Trophoblast cell (in vitro differentiated cells and primary cell): ENCODE measurements around the gene SEMA4A.
"Not testable (repeated sequence)": the region's sequence is repeated elsewhere in the genome, so short reads cannot be mapped to it uniquely, and the experiment has no call there.

Experiments used
- DNase-seq, 2 donors: peaks; one replicate each; pipeline ENCODE4 v3.0.0-alpha.2; 2016
- H2AFZ ChIP-seq: 2 replicates; pipeline ENCODE4 v1.6.1; 2013; ENCODE audit warnings: low read length, moderate library complexity, mild to moderate bottlenecking; ENCODE audit not compliant: insufficient read depth, poor library complexity
- H2AK5ac ChIP-seq: 2 replicates; pipeline ENCODE4 v1.6.1; 2013; ENCODE audit warnings: mild to moderate bottlenecking, low read length
- H2BK120ac ChIP-seq: 2 replicates; pipeline ENCODE4 v1.6.1; 2013; ENCODE audit warnings: low read length, mild to moderate bottlenecking, moderate library complexity; ENCODE audit not compliant: insufficient read depth, poor library complexity
- H2BK12ac ChIP-seq: 2 replicates; pipeline ENCODE4 v1.6.1; 2013; ENCODE audit warnings: mild to moderate bottlenecking, low read length, moderate library complexity
- H2BK5ac ChIP-seq: 2 replicates; pipeline ENCODE4 v1.6.1; 2013; ENCODE audit warnings: low read length, low read depth, moderate library complexity, mild to moderate bottlenecking; ENCODE audit not compliant: poor library complexity
- H3K14ac ChIP-seq: 2 replicates; pipeline ENCODE4 v1.6.1; 2013; ENCODE audit warnings: mild to moderate bottlenecking, low read length
- H3K18ac ChIP-seq: 2 replicates; pipeline ENCODE4 v1.6.1; 2013; ENCODE audit warnings: mild to moderate bottlenecking, low read length
- H3K23ac ChIP-seq: 2 replicates; pipeline ENCODE4 v1.6.1; 2013; ENCODE audit warnings: low read length
- H3K27ac ChIP-seq: 2 replicates; pipeline ENCODE4 v1.5.1; 2013; ENCODE audit warnings: low read depth, mild to moderate bottlenecking, inconsistent platforms, low read length, moderate library complexity
- H3K27me3 ChIP-seq: 2 replicates; pipeline ENCODE4 v1.6.1; 2013; ENCODE audit warnings: inconsistent platforms, mild to moderate bottlenecking, low read length, moderate library complexity; ENCODE audit not compliant: insufficient read depth
- H3K36me3 ChIP-seq, 2 experiments: 1 replicate in 1 of 2; 2 replicates in 1 of 2; pipeline ENCODE4 v1.6.1; 2013; ENCODE audit warnings: low read length in 2 of 2, mild to moderate bottlenecking in 2 of 2, moderate library complexity in 1 of 2; ENCODE audit not compliant: insufficient read depth in 2 of 2, control insufficient read depth in 1 of 2
- H3K4ac ChIP-seq: 2 replicates; pipeline ENCODE4 v1.6.1; 2013; ENCODE audit warnings: low read depth, mild to moderate bottlenecking, low read length, moderate library complexity
- H3K4me1 ChIP-seq, 2 experiments: 1 replicate in 1 of 2; 2 replicates in 1 of 2; pipeline ENCODE4 v1.6.1; 2013; ENCODE audit warnings: low read length in 2 of 2, mild to moderate bottlenecking in 2 of 2, moderate library complexity in 1 of 2; ENCODE audit not compliant: insufficient read depth in 2 of 2, control insufficient read depth in 1 of 2
- H3K4me2 ChIP-seq: 2 replicates; pipeline ENCODE4 v1.6.1; 2013; ENCODE audit warnings: inconsistent platforms, mild to moderate bottlenecking, low read length, moderate library complexity
- H3K4me3 ChIP-seq: 2 replicates; pipeline ENCODE4 v1.5.1; 2013; ENCODE audit warnings: mild to moderate bottlenecking, low read depth, low read length, inconsistent platforms
- H3K79me1 ChIP-seq: one replicate; pipeline ENCODE4 v1.6.1; 2013; ENCODE audit warnings: low read length
- H3K79me2 ChIP-seq: 2 replicates; pipeline ENCODE4 v1.6.1; 2013; ENCODE audit warnings: low read length, mild to moderate bottlenecking; ENCODE audit not compliant: control insufficient read depth, insufficient read depth, poor library complexity
- H3K9ac ChIP-seq: 2 replicates; pipeline ENCODE4 v1.6.1; 2013; ENCODE audit warnings: mild to moderate bottlenecking, low read length
- H3K9me3 ChIP-seq: 2 replicates; pipeline ENCODE4 v1.6.1; 2013; ENCODE audit warnings: low read depth, mild to moderate bottlenecking, control low read depth, inconsistent platforms, low read length; ENCODE audit not compliant: insufficient read depth
- H4K12ac ChIP-seq: 2 replicates; pipeline ENCODE4 v1.6.1; 2013; ENCODE audit warnings: low read depth, mild to moderate bottlenecking, low read length, moderate library complexity
- H4K8ac ChIP-seq: 2 replicates; pipeline ENCODE4 v1.6.1; 2013; ENCODE audit warnings: low read depth, mild to moderate bottlenecking, low read length, moderate library complexity
- H4K91ac ChIP-seq: one replicate; pipeline ENCODE4 v1.6.1; 2013; ENCODE audit warnings: low read depth, mild to moderate bottlenecking, low read length, moderate library complexity
- WGBS: extraction: QIAGEN DNeasy Blood & Tissue Kit; methylation state at CpG from one replicate; pipeline ENCODE4 v1.1.7; 2013; ENCODE audit warnings: missing lambda C conversion rate; ENCODE audit not compliant: insufficient read length, insufficient coverage; ENCODE audit errors: extremely low coverage; 5-methylcytosine and 5-hydroxymethylcytosine counted together

The SEMA4A gene

DNA sequence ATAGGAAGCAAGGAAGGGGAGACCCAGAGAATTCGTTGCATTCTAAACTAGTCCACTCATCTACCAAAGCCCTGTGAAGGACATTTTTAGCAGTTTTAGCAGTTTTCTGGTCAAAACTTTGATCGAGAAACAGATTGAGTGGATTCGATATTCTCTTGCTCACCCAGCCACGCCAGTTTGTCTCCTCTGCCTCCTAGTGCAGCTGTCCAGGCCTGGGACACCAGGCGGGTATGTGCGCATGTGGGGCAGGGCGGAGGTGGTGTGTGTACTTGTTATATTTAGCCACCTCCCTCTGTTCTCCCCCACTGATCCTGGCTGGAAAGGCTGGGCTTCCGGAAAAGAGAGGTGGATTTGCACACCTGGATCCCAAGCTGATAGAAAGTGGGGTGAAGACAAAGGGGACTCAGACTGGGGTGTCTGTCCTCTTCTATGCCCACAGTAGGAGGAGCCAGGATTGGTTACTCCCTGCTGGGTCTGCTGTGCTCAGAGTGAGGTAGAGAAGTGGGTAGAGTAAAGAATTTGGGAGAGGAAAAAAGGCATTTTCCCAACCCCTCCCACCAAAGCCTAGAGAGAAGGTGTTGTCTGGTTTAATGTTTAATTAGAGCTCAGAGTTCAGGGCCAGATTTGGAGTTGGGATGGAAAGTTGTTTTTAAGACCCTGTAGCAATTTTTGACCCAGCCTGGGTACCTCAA, 35.1 kb upstream of the SEMA4A start:
- Histone ChIP-seq H3K4me3 (no peak overlapping the region), H2AK5ac (peak overlapping the region; percentile 21), H3K4ac (peak overlapping the region; percentile 41), H2BK5ac (peak overlapping the region; percentile 51), H3K79me2 (peaks cover 45% of the 10 kb centered on the region), H4K91ac (peak overlapping the region; percentile 67), H3K23ac (peak overlapping the region; percentile 22), H4K8ac (peak overlapping the region; percentile 27), H3K18ac (peak overlapping the region; percentile 86), H3K79me1 (peaks cover 54% of the 10 kb centered on the region), H2BK12ac (peak overlapping the region; percentile 43), H2AFZ (no peak overlapping the region), H3K9me3 (no peaks in the 10 kb centered on the region), H2BK120ac (peak overlapping the region; percentile 54), H3K27ac (peak overlapping the region; percentile 91), H3K36me3 (peaks cover 0 to 10% of the 10 kb centered on the region in 2 experiments), H3K4me2 (peak overlapping the region; percentile 36), H3K27me3 (no peaks in the 10 kb centered on the region), H4K12ac (no peak overlapping the region), H3K4me1 (peaks cover 50 to 56% of the 10 kb centered on the region in 2 experiments), H3K14ac (peak overlapping the region; percentile 78), H3K9ac (no peak overlapping the region)
- DNase-seq = peak; percentile 28 to 51
- whole genome bisulfite sequencing = no CpG with 5 or more reads among the region's 8 CpGs

DNA sequence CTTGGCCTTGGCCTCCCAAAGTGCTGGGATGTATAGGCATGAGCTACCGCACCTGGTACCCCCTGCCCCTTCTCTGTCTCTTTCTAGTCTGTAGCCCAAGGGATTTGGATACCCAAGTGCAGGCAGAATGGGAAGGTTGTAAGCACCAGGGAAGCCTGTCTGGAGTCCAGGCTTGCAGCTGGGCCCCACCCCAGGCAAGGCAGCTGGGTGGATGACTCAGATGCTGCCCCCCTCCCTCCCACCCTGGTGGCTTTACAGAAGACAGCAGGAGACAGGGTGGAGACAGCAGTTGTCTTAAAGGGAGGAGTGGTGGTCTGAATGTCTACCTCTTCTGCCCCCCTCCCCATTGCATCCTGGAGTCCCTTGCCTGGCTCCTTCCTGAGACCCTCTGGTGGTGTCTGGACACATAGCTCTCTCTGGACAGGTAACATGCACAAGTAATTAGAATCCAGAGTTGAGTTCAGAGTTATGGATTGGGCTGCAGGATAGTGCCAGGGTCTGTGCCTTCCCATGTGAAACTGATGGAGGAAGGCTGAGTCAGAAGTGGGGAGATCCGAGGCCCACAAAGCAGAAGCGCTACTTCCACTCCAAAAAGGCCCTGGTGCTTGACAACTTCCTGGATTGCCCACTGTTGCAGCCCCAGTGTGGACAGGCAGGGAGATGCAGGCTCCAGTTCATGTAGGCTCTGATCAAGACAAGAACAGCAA, 33.7 kb upstream of the SEMA4A start:
- Histone ChIP-seq H3K4me1 (peaks cover 52 to 58% of the 10 kb centered on the region in 2 experiments), H3K27me3 (no peaks in the 10 kb centered on the region), H2BK5ac (peak overlapping the region; percentile 73), H4K12ac (no peak overlapping the region), H3K36me3 (peaks cover 0 to 12% of the 10 kb centered on the region in 2 experiments), H3K27ac (peak overlapping the region; percentile 82), H3K4me3 (no peak overlapping the region), H4K8ac (peak overlapping the region; percentile 21), H3K9ac (no peak overlapping the region), H3K4ac (peak overlapping the region; percentile 62), H3K9me3 (no peaks in the 10 kb centered on the region), H3K79me1 (peaks cover 61% of the 10 kb centered on the region), H4K91ac (peak overlapping the region; percentile 22), H3K23ac (no peak overlapping the region), H2AK5ac (no peak overlapping the region), H2BK12ac (peak overlapping the region; percentile 53), H3K18ac (peak overlapping the region; percentile 58), H2BK120ac (peak overlapping the region; percentile 3), H3K4me2 (peak overlapping the region; percentile 33), H3K79me2 (peaks cover 51% of the 10 kb centered on the region), H2AFZ (no peak overlapping the region), H3K14ac (no peak overlapping the region)
- WGBS = no CpG with 5 or more reads among the region's 3 CpGs
- DNase-seq = peak; percentile 41 to 49

DNA sequence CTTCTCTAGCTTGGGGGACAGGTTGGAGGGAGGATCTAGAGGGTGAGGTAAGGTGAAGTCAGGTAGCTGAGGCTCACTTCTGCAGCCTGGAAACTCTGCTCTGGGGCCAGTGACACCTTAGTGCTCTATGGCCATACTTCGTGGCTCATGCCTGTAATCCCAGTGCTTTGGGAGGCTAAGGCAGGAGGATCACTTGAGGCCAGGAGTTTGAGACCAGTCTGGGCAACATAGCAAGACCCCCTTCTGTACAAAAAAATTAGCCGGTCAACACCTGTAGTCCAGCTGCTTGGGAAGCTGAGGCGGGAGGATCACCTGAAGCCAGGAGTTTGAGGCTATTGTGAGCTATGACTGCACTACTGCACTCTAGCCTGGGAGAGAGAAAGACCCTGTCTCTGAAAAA, 33.1 kb upstream of the SEMA4A start:
- no peaks in the 10 kb centered on the region for H3K9me3 ChIP-seq
- H2AFZ ChIP-seq = no peak overlapping the region
- peaks cover 51% of the 10 kb centered on the region for H3K79me2 ChIP-seq
- H3K79me1 ChIP-seq = peaks cover 60% of the 10 kb centered on the region
- peaks cover 3 to 13% of the 10 kb centered on the region in 2 experiments for H3K36me3 ChIP-seq
- H3K4ac ChIP-seq = peak overlapping the region; percentile 60
- no peak overlapping the region for H3K14ac ChIP-seq
- H2AK5ac ChIP-seq = no peak overlapping the region
- H4K91ac ChIP-seq = peak overlapping the region; percentile 40
- H3K9ac ChIP-seq = no peak overlapping the region
- peak overlapping the region; percentile 82 for H3K27ac ChIP-seq
- peaks cover 58 to 64% of the 10 kb centered on the region in 2 experiments for H3K4me1 ChIP-seq
- peak overlapping the region; percentile 21 for H4K8ac ChIP-seq
- H3K4me3 ChIP-seq = no peak overlapping the region
- peak overlapping the region; percentile 3 for H2BK120ac ChIP-seq
- H3K18ac ChIP-seq = peak overlapping the region; percentile 58
- H2BK12ac ChIP-seq = peak overlapping the region; percentile 19
- WGBS = no CpG with 5 or more reads among the region's 3 CpGs
- H3K27me3 ChIP-seq = no peaks in the 10 kb centered on the region
- H4K12ac ChIP-seq = no peak overlapping the region
- H2BK5ac ChIP-seq = peak overlapping the region; percentile 52
- no peak for DNase-seq
- no peak overlapping the region for H3K4me2 ChIP-seq
- H3K23ac ChIP-seq = no peak overlapping the region

DNA sequence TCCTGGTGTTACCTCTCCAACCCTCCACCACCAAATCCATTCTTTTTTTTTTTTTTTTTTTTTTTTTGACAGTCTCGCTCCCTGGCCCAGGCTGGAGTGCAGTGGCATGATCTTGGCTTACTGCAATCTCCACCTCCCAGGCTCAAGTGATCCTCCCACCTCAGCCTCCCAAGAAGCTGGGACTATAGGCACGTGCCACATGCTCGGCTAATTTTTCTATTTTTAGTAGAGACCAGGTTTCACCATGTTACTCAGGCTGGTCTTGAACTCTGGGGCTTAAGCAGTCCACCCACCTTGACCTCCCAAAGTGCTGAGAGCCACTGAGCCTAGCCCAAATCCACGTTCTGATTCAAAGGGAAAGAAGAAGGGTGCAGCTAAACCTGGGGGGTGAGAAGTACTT, 32.4 kb upstream of the SEMA4A start:
- peak overlapping the region; percentile 82 for H3K27ac ChIP-seq
- H3K4me1 ChIP-seq = peaks cover 60 to 69% of the 10 kb centered on the region in 2 experiments
- H3K14ac ChIP-seq = peak overlapping the region; percentile 46
- DNase-seq, H2AFZ ChIP-seq, H3K9me3 ChIP-seq, H3K4me3 ChIP-seq, H3K27me3 ChIP-seq, H3K23ac ChIP-seq, H2AK5ac ChIP-seq, H2BK120ac ChIP-seq, H4K12ac ChIP-seq, H2BK12ac ChIP-seq, H3K4me2 ChIP-seq, H3K9ac ChIP-seq: not testable (repeated sequence)
- H4K91ac ChIP-seq = peak overlapping the region; percentile 33
- H3K4ac ChIP-seq = peak overlapping the region; percentile 91
- H2BK5ac ChIP-seq = peak overlapping the region; percentile 61
- H3K79me1 ChIP-seq = peaks cover 56% of the 10 kb centered on the region
- H3K18ac ChIP-seq = peak overlapping the region; percentile 90
- WGBS = no CpG with 5 or more reads among the region's 4 CpGs
- peaks cover 45% of the 10 kb centered on the region for H3K79me2 ChIP-seq
- H3K36me3 ChIP-seq = peaks cover 3 to 13% of the 10 kb centered on the region in 2 experiments
- peak overlapping the region; percentile 36 for H4K8ac ChIP-seq
